Measurements from ENCODE around the gene ACOX2. TPM values are rescaled to one million over a fixed set of nuclear protein-coding genes. Genes with fewer than 3 reads are reported as not detected.
A peak's percentile ranks its signal among the peaks of the same experiment; 100 is the strongest.

ACOX2 gene
- total RNA-seq, 1 donor from 2014 or later: 41.4 TPM

DNA sequence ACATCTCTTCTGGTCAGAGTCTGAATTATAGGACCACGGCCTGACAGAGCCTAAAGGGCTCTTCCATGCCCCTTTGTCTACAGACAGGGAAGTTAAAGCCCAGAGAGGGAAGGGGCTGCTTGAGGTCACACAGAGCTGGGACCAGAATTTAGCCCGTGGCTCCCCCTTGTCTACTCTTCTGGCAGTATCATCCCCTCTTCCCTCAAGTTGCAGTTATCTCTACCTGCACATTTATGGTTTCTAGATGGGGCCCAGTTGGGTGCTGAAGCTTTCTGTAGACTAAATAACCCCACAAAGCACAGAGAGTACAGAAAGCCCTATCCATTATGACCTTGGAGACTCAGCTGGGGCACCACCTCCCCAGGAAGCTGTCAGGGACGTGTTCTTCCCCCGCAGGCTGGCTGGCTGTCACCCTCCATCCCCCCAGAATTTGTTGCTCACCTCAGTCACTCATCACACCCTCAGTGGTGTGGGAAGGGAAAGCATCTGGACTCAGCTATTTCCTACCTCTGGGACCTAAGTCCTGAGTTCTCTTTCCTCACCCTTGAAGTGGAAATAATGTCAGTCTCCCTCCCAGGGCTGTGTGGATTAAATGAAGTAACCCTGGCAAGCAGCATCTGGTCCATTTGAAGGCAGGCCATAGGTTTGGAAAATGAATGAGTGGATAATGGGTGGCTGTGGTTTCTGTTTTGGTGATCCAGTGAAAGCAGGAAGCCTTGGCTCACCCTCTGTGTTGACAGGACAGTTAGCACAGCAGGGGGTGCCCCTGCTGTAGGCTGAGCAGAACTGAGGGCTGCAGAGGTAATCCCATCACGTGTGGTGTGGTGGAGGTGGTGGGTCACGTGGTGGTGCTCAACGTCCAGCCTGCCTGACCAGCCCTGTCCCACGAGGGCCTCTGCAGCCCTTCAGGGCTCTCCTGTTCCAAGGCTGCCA, 16.3 kb downstream of the ACOX2 start:
- intact Hi-C loops (cut with micrococcal nuclease): no loop called here
- ATAC-seq (peak; percentile 33), DNase-seq (no peak)

GRCh38 chr3:58519668-58520402, 17.2 kb downstream of the ACOX2 start:
- ATAC-seq (no peak), DNase-seq (no peak)
- intact Hi-C loops (cut with micrococcal nuclease): no loop called here

- no peak for ATAC-seq
- intact Hi-C loops (cut with micrococcal nuclease): no loop called here
- DNase-seq: no peak
Measured at GRCh38 chr3:58518291-58518789, 18.6 kb downstream of the ACOX2 start.

- DNase-seq (no peak), ATAC-seq (no peak)
- intact Hi-C loops (cut with micrococcal nuclease): no loop called here
Measured at GRCh38 chr3:58514405-58514804, 22.6 kb downstream of the ACOX2 start.

DNA sequence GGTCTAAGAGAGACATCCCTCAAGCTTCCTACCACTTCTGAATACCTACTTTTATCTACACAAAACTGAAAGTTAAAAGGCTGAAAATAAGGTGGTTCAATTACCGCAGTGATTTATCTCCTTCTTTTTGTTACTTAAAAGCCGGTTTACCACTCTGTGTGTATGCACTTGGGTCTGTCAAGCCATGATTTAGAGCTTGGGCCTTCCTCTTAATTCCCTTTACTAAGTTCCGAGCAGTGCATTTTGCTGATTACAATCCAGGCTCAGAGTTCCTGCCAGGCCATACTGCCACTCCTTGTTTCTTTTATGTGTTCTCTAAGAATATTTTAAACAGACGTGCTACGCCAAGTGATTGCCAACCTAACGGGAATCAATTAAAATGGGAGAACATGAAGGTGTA, 28.6 kb downstream of the ACOX2 start:
- DNase-seq: no peak
- ATAC-seq: no peak
- intact Hi-C loops (cut with micrococcal nuclease): no loop called here

DNA sequence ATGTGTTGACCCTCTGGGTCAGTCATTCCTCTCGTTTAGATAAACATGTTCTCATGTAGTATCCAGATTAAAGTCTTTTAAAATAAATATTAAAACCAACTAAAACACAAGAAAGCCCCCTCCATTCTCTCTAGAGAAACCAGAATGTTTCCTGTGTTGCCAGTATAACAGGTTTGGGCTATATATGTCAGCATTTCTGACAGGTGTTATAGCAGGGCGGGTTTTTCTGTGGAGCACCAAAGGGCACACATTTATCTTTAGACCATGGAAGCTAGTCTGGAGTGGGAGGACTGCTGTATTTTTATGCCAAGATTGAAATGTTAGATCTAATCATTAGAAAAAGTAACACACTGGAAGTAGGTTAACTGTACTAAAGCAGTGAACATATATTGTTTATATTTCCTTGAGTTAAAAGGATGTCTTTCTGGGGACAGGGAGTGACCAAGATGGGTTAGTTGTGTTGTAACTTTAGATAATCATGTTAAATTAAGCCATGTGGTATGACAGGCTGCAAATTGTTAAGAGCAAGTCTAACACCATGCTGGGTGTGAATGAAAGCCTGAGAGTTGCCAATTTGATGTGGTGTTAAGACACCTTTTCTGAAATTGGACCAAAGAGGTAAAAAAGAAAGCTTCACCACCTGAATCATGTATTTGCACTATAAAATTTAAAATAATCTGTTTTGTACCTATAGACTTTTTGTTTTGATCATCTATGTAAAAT, 29.5 kb downstream of the ACOX2 start:
- ATAC-seq (no peak), DNase-seq (no peak)
- intact Hi-C loops (cut with micrococcal nuclease): no loop called here

DNA sequence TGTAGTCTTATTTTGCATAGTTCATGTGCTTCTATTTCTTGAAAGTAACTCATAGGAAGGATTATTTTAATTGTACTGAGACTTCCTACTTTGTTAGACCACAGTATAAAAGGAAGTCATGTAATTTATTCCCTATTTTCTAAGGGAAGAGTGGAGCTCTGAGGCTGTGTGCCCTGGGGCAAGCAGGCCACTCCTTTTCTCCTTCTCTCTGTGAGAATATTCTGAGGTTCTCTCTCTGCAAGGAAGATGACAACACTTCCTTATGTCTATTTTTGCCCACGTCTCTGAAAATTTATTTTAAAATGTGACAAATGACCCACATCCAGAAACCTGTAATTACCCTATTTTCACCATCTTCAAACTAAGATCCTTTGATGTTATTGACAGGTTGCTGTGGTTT, 34.1 kb downstream of the ACOX2 start:
- intact Hi-C loops (cut with micrococcal nuclease): no loop called here
- DNase-seq (no peak), ATAC-seq (no peak)

DNA sequence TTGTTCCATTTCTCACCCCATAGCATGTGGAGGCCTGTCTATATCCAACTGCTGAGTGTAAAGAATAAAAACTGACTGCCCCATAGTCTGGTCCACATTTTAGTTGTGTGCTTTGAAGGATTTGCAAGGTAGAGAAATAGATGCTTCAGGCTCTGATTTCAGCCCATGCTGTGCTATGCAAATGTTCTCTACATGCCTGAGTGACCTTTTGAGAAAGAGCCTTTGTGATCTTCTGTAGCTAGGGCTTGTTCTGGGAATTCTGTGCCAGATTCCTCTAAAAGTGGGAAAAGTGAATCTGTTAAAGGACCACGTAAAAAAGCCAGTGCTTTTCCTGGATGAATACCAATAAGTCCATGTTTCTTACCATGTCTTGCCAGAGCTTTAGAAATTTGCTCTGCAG, 39.9 kb downstream of the ACOX2 start:
- peak; percentile 16 for ATAC-seq
- DNase-seq: no peak
- intact Hi-C loops (cut with micrococcal nuclease): loop anchor here (10.0 kb wide), 1 partner anchor 192 kb away; the partner anchor contains the start of genes HTD2 and RPP14

DNA sequence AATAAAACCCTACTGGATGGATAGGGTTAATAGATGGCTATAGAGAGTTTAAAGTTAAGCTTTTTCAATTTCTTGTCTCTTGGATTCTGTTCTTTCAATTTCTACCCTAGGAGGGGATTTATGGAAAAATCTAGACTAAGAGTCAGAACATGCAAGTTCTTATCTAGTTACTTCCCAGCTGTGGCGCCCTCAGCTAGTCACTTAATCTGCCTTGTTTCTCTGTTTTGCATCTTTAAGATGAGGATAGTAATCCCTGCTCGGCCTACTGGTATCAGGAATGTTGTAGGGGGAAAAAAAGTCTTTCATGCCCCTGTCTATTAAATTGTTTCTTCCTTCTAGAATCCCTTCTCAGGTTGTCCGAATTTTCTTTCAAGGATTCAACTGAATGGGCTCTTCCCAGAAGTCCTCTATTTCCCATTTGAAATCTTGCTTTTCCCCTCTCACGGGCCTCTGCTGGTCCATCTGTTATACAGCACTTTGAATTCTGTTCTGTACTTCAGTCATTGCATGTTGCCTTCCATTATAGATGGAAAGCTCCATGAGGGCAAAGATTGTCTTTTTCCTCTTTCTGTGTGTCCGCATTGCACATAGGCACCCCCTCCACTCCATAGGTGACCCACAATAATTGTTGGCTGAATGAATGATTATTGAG, 40.7 kb downstream of the ACOX2 start:
- ATAC-seq: no peak
- intact Hi-C loops (cut with micrococcal nuclease): loop anchor here (10.0 kb wide), 1 partner anchor 192 kb away; the partner anchor contains the start of genes HTD2 and RPP14
- no peak for DNase-seq

- intact Hi-C loops (cut with micrococcal nuclease): loop anchor here (10.0 kb wide), 1 partner anchor 190 kb away; the partner anchor contains the start of genes HTD2 and RPP14
- no peak for ATAC-seq
- DNase-seq: no peak
Measured at GRCh38 chr3:58495101-58495500, 41.9 kb downstream of the ACOX2 start.

DNA sequence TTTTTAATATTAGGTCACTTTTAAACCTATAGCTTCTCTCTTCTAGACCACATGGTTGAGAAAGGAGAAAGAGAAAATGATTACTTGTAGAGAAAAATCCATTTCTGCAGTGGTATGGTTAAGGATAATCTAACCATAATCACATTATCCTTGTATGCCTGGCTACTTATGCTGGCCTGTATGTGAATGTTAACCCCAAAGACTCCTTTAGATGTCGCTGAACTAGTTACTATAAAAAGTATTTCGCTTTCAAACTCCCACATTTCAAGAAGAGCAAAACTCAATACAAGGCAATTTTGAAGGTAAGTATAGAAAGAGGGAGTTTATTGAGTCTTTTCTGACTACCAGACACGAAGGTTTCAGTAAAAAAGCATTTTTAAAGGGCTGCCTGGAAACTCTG, 42.9 kb downstream of the ACOX2 start:
- intact Hi-C loops (cut with micrococcal nuclease): loop anchor here (10.0 kb wide), 1 partner anchor 189 kb away; the partner anchor contains the start of genes HTD2 and RPP14

GRCh38 chr3:58492494-58492905, 44.5 kb downstream of the ACOX2 start:
- intact Hi-C loops (cut with micrococcal nuclease): loop anchor here (10.0 kb wide), 1 partner anchor 188 kb away; the partner anchor contains the start of genes HTD2 and RPP14
- ATAC-seq: no peak

More for the DNA sequence above, 42.9 kb downstream of the ACOX2 start:
- no peak for DNase-seq
- no peak for ATAC-seq

DNA sequence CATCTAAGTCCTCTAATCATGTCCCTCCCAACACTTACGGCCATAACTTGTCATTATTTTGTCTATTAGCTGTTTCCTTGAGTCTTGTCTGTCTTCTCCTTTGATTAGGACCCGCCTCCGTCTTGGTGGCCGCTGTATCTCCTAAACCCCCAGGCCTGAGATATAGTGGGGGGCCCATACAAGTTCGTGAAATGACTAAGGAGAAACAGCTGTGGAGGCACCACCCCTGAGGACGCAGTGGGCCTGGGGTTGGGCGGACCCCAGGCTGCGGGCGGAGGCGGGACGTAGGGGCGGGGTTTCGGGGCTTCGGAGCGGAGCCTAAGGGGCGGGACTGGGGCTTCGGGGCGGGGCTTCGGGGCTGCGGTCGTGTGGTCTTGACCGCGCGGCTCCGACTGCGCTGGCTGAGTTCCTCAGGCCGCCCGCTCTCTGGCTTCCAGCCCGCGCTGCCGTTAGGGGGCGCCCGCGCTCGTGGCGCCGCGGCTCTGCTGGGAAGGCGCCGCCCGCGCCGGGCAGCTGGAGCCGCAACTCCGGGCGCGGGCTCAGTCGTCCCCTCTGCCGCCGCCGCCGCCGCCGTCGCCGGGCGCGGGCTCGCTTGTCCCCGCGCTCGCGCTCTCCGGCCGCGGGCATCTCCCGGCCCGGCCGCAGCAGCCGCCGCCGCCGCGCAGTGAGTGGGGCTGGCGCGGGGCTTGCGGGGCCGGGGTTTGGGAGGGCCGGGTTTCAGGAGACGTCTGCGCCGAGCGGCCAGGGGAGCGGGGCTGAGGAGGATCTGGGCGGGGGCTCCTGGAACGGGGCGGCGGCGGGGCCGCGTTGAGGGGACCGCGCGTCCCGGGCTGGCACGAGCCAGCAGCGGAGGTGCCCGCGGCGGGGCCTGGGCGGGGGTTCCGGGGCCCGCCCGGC, 45.2 kb downstream of the ACOX2 start, which contains the start of gene KCTD6:
KCTD6 (plus strand) TSS at position 591 of the 897 bp plus-strand sequence. CDS start 6,660 bp downstream, outside the sequence.
- peak; percentile 97 for DNase-seq
- intact Hi-C loops (cut with micrococcal nuclease): loop anchor here (10.0 kb wide), 1 partner anchor 187 kb away; the partner anchor contains the start of genes HTD2 and RPP14
- ATAC-seq: peak; percentile 96

More at GRCh38 chr3:58492494-58492905, 44.5 kb downstream of the ACOX2 start:
- DNase-seq: no peak

- peak; percentile 51 for DNase-seq
- intact Hi-C loops (cut with micrococcal nuclease): loop anchor here (10.0 kb wide), 1 partner anchor 186 kb away; the partner anchor contains the start of genes HTD2 and RPP14
- ATAC-seq: peak; percentile 6
Measured at GRCh38 chr3:58490860-58491501, 46.0 kb downstream of the ACOX2 start.

DNA sequence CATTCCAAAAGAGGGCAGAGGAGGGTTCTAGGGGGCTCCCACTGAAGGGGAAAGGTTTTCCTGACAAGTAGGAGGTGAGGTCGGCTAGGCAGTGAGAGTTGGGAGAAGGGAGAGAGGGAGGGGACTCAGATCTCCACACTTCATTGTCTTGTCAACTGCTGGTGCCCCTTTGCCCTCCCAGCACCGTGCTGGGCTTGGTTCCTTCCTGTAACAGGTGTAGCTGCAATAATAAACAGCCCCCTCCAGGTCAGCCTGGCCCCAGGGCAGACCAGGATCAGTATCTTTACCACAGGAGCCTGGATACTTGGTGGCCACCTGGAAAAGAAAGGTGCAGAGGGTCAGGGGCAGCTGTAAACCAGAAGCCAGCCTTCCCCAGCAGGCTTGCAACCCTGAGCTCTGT, 48.0 kb downstream of the ACOX2 start:
- no peak for ATAC-seq
- no peak for DNase-seq
- intact Hi-C loops (cut with micrococcal nuclease): no loop called here

DNA sequence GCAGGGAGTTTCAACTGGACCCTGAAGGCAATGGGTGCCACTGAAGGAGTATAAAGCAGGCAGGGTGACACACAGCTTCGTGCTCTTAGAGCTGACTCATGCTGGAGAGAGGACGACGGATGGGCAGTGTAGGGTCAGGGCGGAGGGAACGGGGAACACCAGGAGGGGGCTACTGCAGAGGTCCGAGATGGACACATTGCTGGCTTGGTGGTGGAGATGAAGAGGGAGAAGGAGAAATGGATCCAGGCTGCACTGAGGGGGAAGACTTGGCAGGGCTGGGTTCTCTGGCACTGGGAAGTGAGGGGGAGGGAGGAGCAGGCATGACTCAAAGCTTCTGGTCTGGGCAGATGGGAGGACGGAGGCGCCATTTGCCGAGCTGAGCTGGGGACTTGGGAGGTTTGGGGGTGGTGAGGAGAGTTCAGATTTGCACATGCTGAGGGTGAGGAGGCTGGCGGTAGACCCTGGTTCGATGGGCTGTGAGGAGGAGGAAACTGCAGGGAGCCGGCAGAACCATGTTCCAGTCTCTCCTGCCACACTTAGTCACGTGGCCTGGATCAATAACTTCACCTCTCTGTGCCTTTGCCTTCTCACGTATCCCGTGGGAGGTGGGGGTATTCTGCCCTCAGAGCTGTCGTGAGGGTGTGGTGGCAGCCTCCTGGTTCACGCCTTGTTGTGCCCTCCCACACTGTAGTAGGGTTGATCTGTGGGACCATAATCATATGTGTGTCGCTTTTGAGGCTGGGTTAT, 49.7 kb downstream of the ACOX2 start:
- intact Hi-C loops (cut with micrococcal nuclease): no loop called here
- no peak for ATAC-seq

More for the DNA sequence above, 49.7 kb downstream of the ACOX2 start:
- DNase-seq: peak; percentile 39

Data from left ventricle myocardium superior (tissue), 1 donor.